Esophagus muscularis mucosa (tissue), 3 donors: Measurements from ENCODE around the gene CERCAM.
A peak's percentile ranks its signal among the peaks of the same experiment; 100 is the strongest.

Experiments used
- POLR2A ChIP-seq: fragments of 450-650 bp; IDR thresholded peaks from one replicate; pipeline ENCODE4 v1.6.1; 2017; ENCODE audit warnings: antibody characterized with exemption, moderate library complexity, mild to moderate bottlenecking, low read depth
- POLR2AphosphoS5 ChIP-seq, 2 donors: sonication (generic); formaldehyde crosslinking; IDR thresholded peaks; one replicate each; pipeline ENCODE4 v1.6.1; 2017; ENCODE audit warnings: antibody characterized with exemption in 2 of 2
- TF ChIP-seq, protein P1 (sequence below), 3 experiments: fragments of 200-600 bp in 2 of 3; fragments of 450-650 bp in 1 of 3; sonication (generic) in 2 of 3; IDR thresholded peaks; one replicate each; pipeline ENCODE4 v1.5.1; 2017 to 2019; ENCODE audit warnings: antibody characterized with exemption in 3 of 3, mild to moderate bottlenecking in 2 of 3, moderate library complexity in 1 of 3

DNA sequence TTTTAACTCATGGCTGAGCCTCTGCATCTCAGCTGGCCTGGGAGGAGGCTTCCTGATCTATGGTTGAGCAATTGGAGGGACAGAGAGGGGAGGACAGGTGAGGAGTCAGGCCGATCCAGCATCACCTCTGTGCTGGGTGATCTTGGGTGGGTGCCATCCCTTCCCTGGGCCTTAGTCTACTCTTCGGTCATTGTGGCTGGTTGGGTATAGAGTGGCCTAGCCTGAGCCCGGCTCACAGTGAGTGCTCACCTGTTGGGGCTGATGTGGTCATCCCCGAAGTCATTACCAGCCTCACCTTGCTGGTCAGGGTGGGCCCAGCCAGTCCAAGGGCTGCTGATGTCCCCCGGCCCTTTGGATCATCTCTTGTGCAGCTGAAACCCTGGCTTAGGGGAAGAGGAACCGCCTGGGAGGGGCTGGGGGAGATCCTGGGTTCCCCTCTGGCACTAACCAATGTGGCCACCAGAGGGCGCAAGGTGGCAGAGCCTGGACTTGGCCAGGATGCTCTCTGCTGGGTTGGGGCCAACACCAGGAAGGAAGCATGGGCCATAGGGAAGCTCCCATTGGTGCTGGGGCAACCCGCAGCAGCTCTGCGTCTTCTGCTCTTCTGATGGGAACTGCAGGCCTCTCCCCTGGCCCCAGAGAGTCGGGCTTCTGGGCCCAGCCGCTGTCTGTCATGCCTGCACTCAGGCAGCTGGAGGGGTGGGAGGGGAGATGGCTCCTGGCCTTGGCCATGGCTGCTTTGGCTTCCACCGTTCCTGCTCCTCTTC is 17.9 kb downstream of the CERCAM start:
- TF ChIP-seq POLR2A = no peak
- TF ChIP-seq, protein P1, sequence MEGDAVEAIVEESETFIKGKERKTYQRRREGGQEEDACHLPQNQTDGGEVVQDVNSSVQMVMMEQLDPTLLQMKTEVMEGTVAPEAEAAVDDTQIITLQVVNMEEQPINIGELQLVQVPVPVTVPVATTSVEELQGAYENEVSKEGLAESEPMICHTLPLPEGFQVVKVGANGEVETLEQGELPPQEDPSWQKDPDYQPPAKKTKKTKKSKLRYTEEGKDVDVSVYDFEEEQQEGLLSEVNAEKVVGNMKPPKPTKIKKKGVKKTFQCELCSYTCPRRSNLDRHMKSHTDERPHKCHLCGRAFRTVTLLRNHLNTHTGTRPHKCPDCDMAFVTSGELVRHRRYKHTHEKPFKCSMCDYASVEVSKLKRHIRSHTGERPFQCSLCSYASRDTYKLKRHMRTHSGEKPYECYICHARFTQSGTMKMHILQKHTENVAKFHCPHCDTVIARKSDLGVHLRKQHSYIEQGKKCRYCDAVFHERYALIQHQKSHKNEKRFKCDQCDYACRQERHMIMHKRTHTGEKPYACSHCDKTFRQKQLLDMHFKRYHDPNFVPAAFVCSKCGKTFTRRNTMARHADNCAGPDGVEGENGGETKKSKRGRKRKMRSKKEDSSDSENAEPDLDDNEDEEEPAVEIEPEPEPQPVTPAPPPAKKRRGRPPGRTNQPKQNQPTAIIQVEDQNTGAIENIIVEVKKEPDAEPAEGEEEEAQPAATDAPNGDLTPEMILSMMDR (IDR thresholded peaks at IDR 0.05) = peak; percentile 88 to 98 (median 93)
- peak; percentile 63 to 69 for TF ChIP-seq POLR2AphosphoS5 (IDR thresholded peaks at IDR 0.05)
